K562 (cell line): ENCODE measurements around the gene SMAP2. TPM values are rescaled to one million over a fixed set of nuclear protein-coding genes. Genes with fewer than 3 reads are reported as not detected.

Experiments
- ATAC-seq: fragments of 200-7000 bp; cut with Tn5 transposase; 3 replicates; pipeline ENCODE4 v1.9.1; 2020; ENCODE audit warnings: moderate library complexity
- BruUV-seq: library from RNA; stranded (reverse); fragments of 400-500 nt; replicated peaks from 2 replicates; lab custom pipeline; 2021; lab: Mats Ljungman, UMichigan
- CTCF ChIA-PET: fragments of 300-600 bp; formaldehyde crosslinking; extraction: SDS; loops from one replicate; lab custom pipeline; 2021; ENCODE audit warnings: low intra/inter-chr PET ratio; lab: Yijun Ruan, JAX
- POLR2A ChIA-PET: fragments of 300-600, 350-650 bp; sonication (Branson Sonifier 250); formaldehyde crosslinking; extraction: SDS; loops from one replicate; lab custom pipeline; 2021; ENCODE audit warnings: antibody characterized with exemption, inconsistent platforms; lab: Yijun Ruan, JAX
- DNase-seq, 4 experiments: peaks; one replicate each; pipeline versions ENCODE4 v3.0.0 to v3.0.0-alpha.2; 2011 to 2018; ENCODE audit warnings: low spot score in 3 of 4, mixed read lengths in 3 of 4; ENCODE audit errors: extremely low read depth in 1 of 4
- FAIRE-seq: peaks from 2 replicates; lab custom pipeline; 2011; peaks lifted over from hg19 to GRCh38; lab: Jason Lieb, UNC
- H2AFZ ChIP-seq: 2 replicates; pipeline ENCODE4 v1.6.0; 2011; ENCODE audit warnings: low read depth, low read length, control low read depth, inconsistent platforms
- H3K27ac ChIP-seq: fragments of 200-600 bp; 3 replicates; pipeline ENCODE4 v1.8.0; 2011; ENCODE audit warnings: low read depth, mild to moderate bottlenecking, control low read depth, inconsistent platforms, low read length, moderate library complexity, mixed read lengths; ENCODE audit errors: extremely low read depth
- H3K27me3 ChIP-seq, 2 experiments: fragments of 300-600 bp in 1 of 2; 2 replicates in 1 of 2; 3 replicates in 1 of 2; pipeline versions ENCODE4 v1.6.0 to v1.8.0; 2011; ENCODE audit warnings: inconsistent platforms in 2 of 2, low read length in 2 of 2, mild to moderate bottlenecking in 1 of 2, mixed read lengths in 1 of 2, moderate library complexity in 1 of 2; ENCODE audit not compliant: control insufficient read depth in 2 of 2, insufficient read depth in 2 of 2
- H3K36me3 ChIP-seq: fragments of 300-600 bp; 3 replicates; pipeline ENCODE4 v1.8.0; 2011; ENCODE audit warnings: mild to moderate bottlenecking, low read length, inconsistent platforms; ENCODE audit not compliant: control insufficient read depth, insufficient read depth
- H3K4me1 ChIP-seq, 2 experiments: fragments of 200-600 bp in 1 of 2; replicated peaks in 1 of 2; 2 replicates in 1 of 2; 3 replicates in 1 of 2; pipeline versions ENCODE4 v1.5.1 to v1.8.0; 2011; ENCODE audit warnings: inconsistent platforms in 2 of 2, low read length in 2 of 2, mild to moderate bottlenecking in 1 of 2, mixed read lengths in 1 of 2, moderate library complexity in 1 of 2; ENCODE audit not compliant: control insufficient read depth in 2 of 2, insufficient read depth in 2 of 2
- H3K4me2 ChIP-seq: 2 replicates; pipeline ENCODE4 v1.6.1; 2011; ENCODE audit warnings: low read length, control low read depth, inconsistent platforms, mixed read lengths; ENCODE audit not compliant: insufficient read depth
- H3K4me3 ChIP-seq: fragments of 200-600 bp; sonication (generic), shearing (Covaris generic); 2 replicates; pipeline ENCODE4 v1.5.1; 2016; ENCODE audit warnings: control low read depth, inconsistent platforms
- H3K79me2 ChIP-seq: fragments of 200-600 bp; 3 replicates; pipeline ENCODE4 v1.8.0; 2011; ENCODE audit warnings: low read length, inconsistent platforms; ENCODE audit not compliant: control insufficient read depth, insufficient read depth
- H3K9ac ChIP-seq, 2 experiments: 2 replicates each; pipeline versions ENCODE4 v1.6.0 to v1.6.1; 2011; ENCODE audit warnings: low read depth in 2 of 2, low read length in 2 of 2, control low read depth in 1 of 2, inconsistent platforms in 1 of 2, mild to moderate bottlenecking in 1 of 2, mixed read lengths in 1 of 2; ENCODE audit not compliant: insufficient read depth in 1 of 2
- H3K9me1 ChIP-seq: one replicate; pipeline ENCODE4 v1.6.0; 2011; ENCODE audit warnings: inconsistent platforms, mild to moderate bottlenecking, low read length, moderate library complexity; ENCODE audit not compliant: control insufficient read depth, insufficient read depth
- H3K9me3 ChIP-seq: replicated peaks from 2 replicates; pipeline ENCODE4 v1.5.1; 2011; ENCODE audit warnings: low read depth, low read length, inconsistent platforms; ENCODE audit not compliant: control insufficient read depth, insufficient read depth
- H4K20me1 ChIP-seq: replicated peaks from 2 replicates; pipeline ENCODE4 v1.6.1; 2011; ENCODE audit warnings: low read length, inconsistent platforms, mixed read lengths; ENCODE audit not compliant: control insufficient read depth, insufficient read depth
- CBX1 ChIP-seq: sonication (generic); IDR thresholded peaks from 2 replicates; pipeline ENCODE4 v1.6.1; 2016; ENCODE audit warnings: antibody characterized with exemption, low read depth, mild to moderate bottlenecking
- CBX2 ChIP-seq: fragments of 200-600 bp; sonication (generic); IDR thresholded peaks from one replicate; pipeline ENCODE4 v1.6.1; 2012; ENCODE audit warnings: mild to moderate bottlenecking, low read length, inconsistent platforms; ENCODE audit not compliant: insufficient read depth, poor library complexity, severe bottlenecking
- CHD7 ChIP-seq: fragments of 200-600 bp; sonication (generic); IDR thresholded peaks from one replicate; pipeline ENCODE4 v1.6.1; 2012; ENCODE audit warnings: mild to moderate bottlenecking, low read depth, low read length, inconsistent platforms
- CREM ChIP-seq: IDR thresholded peaks from 2 replicates; pipeline ENCODE4 v1.6.1; 2014; ENCODE audit warnings: antibody characterized with exemption, low read depth
- MTF1 ChIP-seq: fragments of 250-450 bp; sonication (Bioruptor Pico); IDR thresholded peaks from 2 replicates; pipeline ENCODE4 v1.9.0; 2021; ENCODE audit warnings: moderate library complexity, mild to moderate bottlenecking, inconsistent platforms, borderline replicate concordance
- PTRF ChIP-seq: fragments of 450-650 bp; IDR thresholded peaks from 2 replicates; pipeline ENCODE4 v1.6.1; 2016; ENCODE audit warnings: mild to moderate bottlenecking, missing genetic modification characterization, missing compliant biosample characterization
- PURB ChIP-seq: sonication (generic); formaldehyde crosslinking; IDR thresholded peaks from 2 replicates; pipeline ENCODE4 v1.9.0; 2021; ENCODE audit warnings: low read depth, mild to moderate bottlenecking, missing genetic modification reagents
- SAP30 ChIP-seq: fragments of 200-600 bp; sonication (generic); IDR thresholded peaks from 2 replicates; pipeline ENCODE4 v1.6.1; 2012; ENCODE audit warnings: borderline replicate concordance, low read depth, mild to moderate bottlenecking, moderate library complexity, low read length, control low read depth, inconsistent platforms; ENCODE audit not compliant: insufficient read depth, poor library complexity, severe bottlenecking
- SIN3B ChIP-seq: fragments of 450-650 bp; IDR thresholded peaks from 2 replicates; pipeline ENCODE4 v1.6.1; 2017; ENCODE audit warnings: low read depth, mild to moderate bottlenecking, moderate library complexity
- SMAD2 ChIP-seq: fragments of 150-350 bp; IDR thresholded peaks from 2 replicates; pipeline ENCODE4 v1.6.1; 2014; ENCODE audit warnings: low read depth, mild to moderate bottlenecking, low read length
- WGBS: fragments of 100-300 bp; shearing (Covaris generic); methylation state at CpG from one replicate; pipeline ENCODE4 v1.1.6; 2016; ENCODE audit warnings: low coverage, mixed read lengths; ENCODE audit not compliant: insufficient coverage; ENCODE audit errors: missing lambda C conversion rate; 5-methylcytosine and 5-hydroxymethylcytosine counted together
- in situ Hi-C: fragments of 300-500 bp; cut with MboI; formaldehyde crosslinking; loops from 4 replicates; pipeline ENCODE4 v1.15.0; 2018; ENCODE audit warnings: inconsistent platforms, mixed read lengths
- intact Hi-C: fragments of 100-400 bp; cut with micrococcal nuclease; formaldehyde crosslinking; loops from 2 replicates; pipeline ENCODE4 v1.14.2; 2022
- polyA plus RNA-seq, 8 experiments: library from polyadenylated mRNA; depleted of rRNA in 4 of 8; stranded (reverse) in 5 of 8; unstranded in 3 of 8; fragments of >200 nt; fragmentation: Nextera tagmentation in 2 of 8; fragmentation: Illumina TruSeq in 1 of 8; extraction: Ambion mirVana in 2 of 8; extraction: Trizol in 1 of 8; gene quantifications; 2 replicates each; pipeline versions ENCODE4 v1.2.1 to v1.2.3, GENCODE V29; 2011 to 2014; ENCODE audit warnings: inconsistent platforms in 1 of 8, missing spikeins in 1 of 8
- total RNA-seq, 7 experiments: library from RNA; depleted of rRNA in 6 of 7; stranded (reverse); fragments of >200 nt in 6 of 7; fragmentation: Illumina TruSeq in 2 of 7; extraction: Trizol in 2 of 7; gene quantifications; 2 replicates each; pipeline versions ENCODE4 v1.2.1 to v1.2.3, GENCODE V29; 2011 to 2021; ENCODE audit warnings: low replicate concordance in 1 of 7

The SMAP2 gene
- total and polyA plus RNA-seq, 9 of the 15 experiments (the other 6 are each of a cell fraction or from before 2014, with no cell fraction given): 38.7 to 212 (median 94.1) TPM

DNA sequence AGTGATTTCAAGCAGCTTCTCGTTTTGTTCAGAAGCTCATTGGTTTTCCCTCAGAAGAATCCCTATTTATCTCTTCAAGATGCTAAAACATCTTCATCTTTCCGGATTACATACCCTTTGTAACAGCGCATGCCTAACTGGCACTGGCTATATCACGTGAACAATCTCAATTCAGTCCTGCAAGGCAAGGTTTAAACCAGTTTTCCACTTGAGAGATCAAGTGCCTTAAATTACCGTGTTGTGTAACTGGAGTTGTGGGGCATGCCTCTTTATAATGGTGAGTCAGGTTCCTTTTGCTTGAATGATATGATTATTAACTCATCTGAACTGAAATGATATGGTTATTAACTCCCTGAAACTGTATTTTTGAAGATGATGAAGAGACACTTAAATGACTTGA lies 65.7 kb downstream of the SMAP2 start:
- no peaks in the 10 kb centered on the region for H3K9me1 ChIP-seq
- no peaks in the 10 kb centered on the region for H3K9me3 ChIP-seq
- H2AFZ ChIP-seq: no peak overlapping the region
- in situ Hi-C loops (no loop called here), intact Hi-C loops (no loop called here)
- no peaks in the 10 kb centered on the region for H3K36me3 ChIP-seq
- ChIA-PET POLR2A (interaction anchor here (1.0 to 1.7 kb wide), 2 partner anchors 8 to 12 kb away, joined by 3 to 4 read pairs; no protein-coding TSS in a partner anchor), CTCF (no interaction called here)
- H3K79me2 ChIP-seq: no peaks in the 10 kb centered on the region
- H3K4me2 ChIP-seq: no peak overlapping the region
- no peak for DNase-seq
- no peak overlapping the region for H3K27ac ChIP-seq
- no peaks in the 10 kb centered on the region for H4K20me1 ChIP-seq
- H3K9ac ChIP-seq: no peak overlapping the region
- H3K4me1 ChIP-seq: no peaks in the 10 kb centered on the region; a peak in 1 of 5 replicates
- no peak for ATAC-seq
- H3K4me3 ChIP-seq: no peak overlapping the region
- WGBS: 49% methylated on average over 5 of the region's 5 CpGs
- FAIRE-seq: no peak
- TF ChIP-seq CHD7 (no peak), SMAD2 (no peak), PURB (no peak), CBX2 (no peak), MTF1 (no peak), CBX1 (no peak), SAP30 (no peak), SIN3B (no peak), CREM (no peak), PTRF (no peak)
- no TSS peak for BruUV-seq
- H3K27me3 ChIP-seq: no peaks in the 10 kb centered on the region
